LNCaP clone FGC (cell line): ENCODE data around the gene NKPD1.

ENCODE experiments used
- DNase-seq: peaks from one replicate; pipeline ENCODE4 v3.0.0-alpha.2; 2011; ENCODE audit warnings: low read depth
- H3K4me3 ChIP-seq: 2 replicates; pipeline ENCODE4 v1.5.1; 2011; ENCODE audit warnings: mild to moderate bottlenecking, low read depth, low read length, control low read depth
- CTCF ChIP-seq: IDR thresholded peaks from 2 replicates; pipeline ENCODE4 v1.5.1; 2012; ENCODE audit warnings: mild to moderate bottlenecking; ENCODE audit not compliant: control insufficient read depth, insufficient read depth; ENCODE audit errors: extremely low read depth

Gene NKPD1

DNA sequence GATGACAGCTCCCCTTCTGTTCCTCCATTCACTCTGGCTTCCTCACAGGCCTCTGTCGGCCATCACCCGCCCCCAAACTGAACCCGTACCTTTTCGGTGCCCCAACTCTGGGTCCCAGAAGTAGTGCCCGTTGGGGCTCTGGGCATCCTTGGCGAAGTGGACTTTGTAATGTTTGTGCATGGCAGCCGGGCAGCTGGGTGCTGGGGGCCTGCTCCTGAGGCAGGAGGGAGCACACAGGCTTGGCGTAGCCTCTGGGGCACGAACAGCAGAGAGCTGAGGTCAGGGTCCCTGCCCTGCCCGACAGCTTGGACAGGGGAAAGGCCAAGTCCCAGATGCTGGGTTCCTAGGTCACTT, 834 bp downstream of the NKPD1 start:
- no peak overlapping the region for H3K4me3 ChIP-seq
- no peak for DNase-seq
- TF ChIP-seq CTCF = no peak

GRCh38 chr19:45159210-45159970, 1.4 kb downstream of the NKPD1 start:
- no peak overlapping the region for H3K4me3 ChIP-seq
- no peak for DNase-seq
- no peak for TF ChIP-seq CTCF

- no peak for DNase-seq
- no peak for TF ChIP-seq CTCF
- H3K4me3 ChIP-seq = no peak overlapping the region
These were observed 2.1 kb downstream of the NKPD1 start for GRCh38 chr19:45158503-45159209.

- no peak for TF ChIP-seq CTCF
- no peak for DNase-seq
- H3K4me3 ChIP-seq = no peak overlapping the region
These were observed 4.0 kb downstream of the NKPD1 start for GRCh38 chr19:45156751-45157150.

DNA sequence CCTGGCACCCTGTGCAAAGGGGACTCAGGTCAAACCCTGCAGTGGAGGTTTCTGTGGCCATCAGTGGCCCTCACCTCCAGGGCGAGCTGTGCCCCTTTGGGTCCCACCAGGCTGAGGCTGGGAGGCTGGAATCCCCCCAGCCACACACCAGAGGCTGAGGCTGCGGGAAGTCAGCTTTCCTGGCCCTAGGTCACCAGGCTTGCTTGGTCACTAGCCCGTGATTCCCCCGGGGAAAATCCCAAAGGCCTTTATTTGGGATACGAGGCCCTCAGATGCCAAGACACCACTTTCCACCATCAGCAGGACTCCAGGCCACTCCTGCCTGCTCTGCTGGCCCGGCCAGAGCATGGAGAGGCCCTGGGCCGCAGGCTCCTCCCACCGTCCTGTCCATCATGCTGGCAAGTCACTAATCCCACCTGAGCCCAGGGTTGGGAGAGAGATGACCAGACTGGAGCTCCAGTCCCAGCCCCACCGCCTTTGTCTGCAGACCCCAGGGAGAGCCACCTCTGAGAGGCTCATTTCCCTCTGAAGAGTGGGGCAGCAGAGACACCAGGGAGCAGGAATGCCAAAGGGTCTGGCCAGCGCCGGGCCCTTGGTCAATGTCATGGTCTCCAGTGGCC, 4.7 kb downstream of the NKPD1 start:
- H3K4me3 ChIP-seq = no peak overlapping the region
- TF ChIP-seq CTCF = no peak
- no peak for DNase-seq

- TF ChIP-seq CTCF = no peak
- no peak overlapping the region for H3K4me3 ChIP-seq
- no peak for DNase-seq
These were observed 6.5 kb downstream of the NKPD1 start for GRCh38 chr19:45154064-45154827.
